Memory B cell (primary cell): Measurements from ENCODE around the gene PTGES2.

ENCODE experiments used
- ATAC-seq: fragments of 150-1000 bp; cut with Tn5 transposase; 2 replicates; pipeline ENCODE4 v1.10.0; 2021; ENCODE audit warnings: low read depth, mild to moderate bottlenecking, moderate library complexity
- DNase-seq, 2 donors: peaks; one replicate each; pipeline ENCODE4 v3.0.0; 2022; ENCODE audit warnings: low spot score in 2 of 2
- H3K27ac Mint-ChIP-seq: one replicate; pipeline ENCODE4 v1.8.0; 2022; ENCODE audit warnings: mild to moderate bottlenecking, moderate library complexity, mixed read lengths
- H3K27me3 Mint-ChIP-seq: one replicate; pipeline ENCODE4 v1.8.0; 2022; ENCODE audit warnings: mixed read lengths
- H3K36me3 Mint-ChIP-seq: one replicate; pipeline ENCODE4 v1.8.0; 2022; ENCODE audit warnings: mild to moderate bottlenecking, mixed read lengths
- H3K4me1 Mint-ChIP-seq: one replicate; pipeline ENCODE4 v1.8.0; 2022; ENCODE audit warnings: mixed read lengths
- H3K4me3 Mint-ChIP-seq: one replicate; pipeline ENCODE4 v1.8.0; 2022; ENCODE audit warnings: mild to moderate bottlenecking, moderate library complexity, mixed read lengths
- H3K9me3 Mint-ChIP-seq: one replicate; pipeline ENCODE4 v1.8.0; 2022; ENCODE audit warnings: mixed read lengths

PTGES2 gene

DNA sequence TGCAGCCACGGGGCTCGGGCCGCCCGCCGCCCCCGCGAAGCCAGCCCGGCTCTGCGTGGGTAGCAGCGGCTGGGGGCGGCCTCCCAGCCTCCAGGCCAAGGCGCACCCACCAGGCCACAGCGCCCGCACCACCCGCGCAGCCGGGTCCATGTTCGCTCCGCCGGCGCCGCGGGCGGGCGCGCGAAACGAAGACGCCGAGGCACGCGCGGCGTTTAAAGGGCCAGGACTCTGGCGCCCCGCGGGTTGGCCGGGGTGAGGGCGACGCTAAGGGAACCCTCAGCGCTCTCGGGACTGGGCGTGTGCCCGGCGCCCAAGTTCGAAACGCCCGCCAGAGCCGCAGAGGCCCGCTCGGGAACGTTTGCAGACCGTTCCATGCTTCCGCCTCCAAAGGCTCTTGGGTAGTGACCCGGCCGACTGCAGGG lies at the start of gene PTGES2:
Gene PTGES2, minus strand, starts transcription at position 162 of the 422 bp plus-strand sequence. Its CDS starts 12 bp downstream, at position 150.
- peak within 1 kb of the TSS; percentile 96 for H3K27ac Mint-ChIP-seq
- H3K4me3 Mint-ChIP-seq, result peak within 1 kb of the TSS; percentile 93
- DNase-seq (peak; percentile 79 to 88), ATAC-seq (peak; percentile 70)
- peaks cover 6% of the 10 kb centered on the region for H3K36me3 Mint-ChIP-seq
- H3K4me1 Mint-ChIP-seq, result peaks cover 19% of the 10 kb centered on the region
- peaks cover under 1% of the 10 kb centered on the region for H3K27me3 Mint-ChIP-seq
- H3K9me3 Mint-ChIP-seq, result no peaks in the 10 kb centered on the region

DNA sequence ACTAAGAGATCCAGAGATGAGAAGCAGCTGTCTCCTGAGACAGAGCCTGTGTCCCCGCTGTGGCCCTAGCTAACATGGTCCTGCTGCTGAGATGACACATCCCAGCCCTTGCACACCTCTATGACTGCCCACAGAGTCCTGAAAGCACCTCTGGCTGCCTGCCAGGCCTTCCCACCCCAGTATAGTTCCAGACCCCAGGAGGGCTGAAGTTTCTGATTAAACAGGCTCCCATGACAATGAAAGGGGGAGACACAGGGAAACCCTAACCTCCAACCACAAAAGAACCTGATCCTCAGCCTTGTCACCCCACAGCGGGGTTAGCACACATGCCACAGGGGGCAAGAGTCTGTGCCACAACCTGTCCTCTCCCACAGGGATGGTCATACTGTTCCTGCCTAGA lies 48.2 kb upstream of the PTGES2 start:
- H3K4me1 Mint-ChIP-seq, result no peaks in the 10 kb centered on the region
- peaks cover 14% of the 10 kb centered on the region for H3K36me3 Mint-ChIP-seq
- no peaks in the 10 kb centered on the region for H3K27me3 Mint-ChIP-seq
- no peaks in the 10 kb centered on the region for H3K9me3 Mint-ChIP-seq
- H3K4me3 Mint-ChIP-seq, result no peak overlapping the region
- no peak for DNase-seq
- no peak overlapping the region for H3K27ac Mint-ChIP-seq
- no peak for ATAC-seq

GRCh38 chr9:128175102-128175563 lies 47.6 kb upstream of the PTGES2 start:
- Mint-ChIP-seq H3K4me1 (no peaks in the 10 kb centered on the region), H3K27ac (no peak overlapping the region), H3K4me3 (no peak overlapping the region), H3K27me3 (no peaks in the 10 kb centered on the region), H3K9me3 (no peaks in the 10 kb centered on the region), H3K36me3 (peaks cover 9% of the 10 kb centered on the region)
- ATAC-seq (no peak), DNase-seq (no peak)

GRCh38 chr9:128174062-128174461 lies 46.5 kb upstream of the PTGES2 start:
- H3K9me3 Mint-ChIP-seq, result no peaks in the 10 kb centered on the region
- H3K27ac Mint-ChIP-seq, result no peak overlapping the region
- no peak for ATAC-seq
- peaks cover 10% of the 10 kb centered on the region for H3K36me3 Mint-ChIP-seq
- H3K4me1 Mint-ChIP-seq, result no peaks in the 10 kb centered on the region
- no peaks in the 10 kb centered on the region for H3K27me3 Mint-ChIP-seq
- no peak overlapping the region for H3K4me3 Mint-ChIP-seq
- no peak for DNase-seq

DNA sequence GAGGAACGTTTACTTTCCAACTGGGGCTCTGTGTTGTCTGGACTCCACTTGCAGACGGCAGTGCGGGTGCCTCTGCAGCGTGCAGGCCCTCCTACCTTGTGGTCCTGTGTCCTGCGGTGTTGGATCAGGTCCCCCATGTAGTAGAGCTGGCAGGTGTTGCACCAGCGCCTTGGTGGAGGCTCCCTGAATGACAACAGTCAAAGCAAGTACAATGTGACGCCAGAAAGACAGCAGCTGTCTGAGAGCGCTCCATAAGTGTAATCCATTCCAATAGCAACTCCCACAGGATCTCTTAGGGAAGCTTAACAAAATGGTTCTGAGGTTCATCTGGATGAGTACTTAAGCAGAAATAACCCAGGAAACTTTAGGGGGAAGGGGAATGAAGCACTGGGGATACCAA lies 42.4 kb upstream of the PTGES2 start:
- no peaks in the 10 kb centered on the region for H3K9me3 Mint-ChIP-seq
- H3K4me1 Mint-ChIP-seq, result no peaks in the 10 kb centered on the region
- H3K27me3 Mint-ChIP-seq, result no peaks in the 10 kb centered on the region
- H3K36me3 Mint-ChIP-seq, result peaks cover 19% of the 10 kb centered on the region
- H3K4me3 Mint-ChIP-seq, result no peak overlapping the region
- DNase-seq (no peak), ATAC-seq (no peak)
- H3K27ac Mint-ChIP-seq, result peak overlapping the region; percentile 24

DNA sequence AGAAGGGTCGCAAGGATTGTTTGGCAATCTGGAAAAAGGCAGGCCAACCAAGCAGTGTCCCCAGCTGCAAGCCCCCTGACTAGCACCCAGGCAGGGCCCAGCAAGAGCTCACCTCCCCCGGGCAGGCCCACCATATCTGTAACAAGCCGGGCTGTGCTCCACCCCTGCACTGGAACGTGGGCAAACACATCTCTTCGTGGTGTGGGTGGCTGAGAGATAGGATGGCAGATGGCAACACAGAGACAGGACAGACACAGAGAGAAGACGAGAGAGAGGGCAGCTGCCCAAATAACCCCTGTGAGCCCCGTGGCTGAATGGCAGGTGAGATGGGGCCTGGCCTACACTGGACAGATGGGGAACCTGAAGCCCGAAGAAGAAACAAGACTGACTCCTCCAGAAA lies 42.0 kb upstream of the PTGES2 start:
- no peaks in the 10 kb centered on the region for H3K27me3 Mint-ChIP-seq
- H3K9me3 Mint-ChIP-seq, result no peaks in the 10 kb centered on the region
- peaks cover 19% of the 10 kb centered on the region for H3K36me3 Mint-ChIP-seq
- no peak overlapping the region for H3K27ac Mint-ChIP-seq
- no peak overlapping the region for H3K4me3 Mint-ChIP-seq
- H3K4me1 Mint-ChIP-seq, result no peaks in the 10 kb centered on the region
- DNase-seq (no peak), ATAC-seq (no peak)

DNA sequence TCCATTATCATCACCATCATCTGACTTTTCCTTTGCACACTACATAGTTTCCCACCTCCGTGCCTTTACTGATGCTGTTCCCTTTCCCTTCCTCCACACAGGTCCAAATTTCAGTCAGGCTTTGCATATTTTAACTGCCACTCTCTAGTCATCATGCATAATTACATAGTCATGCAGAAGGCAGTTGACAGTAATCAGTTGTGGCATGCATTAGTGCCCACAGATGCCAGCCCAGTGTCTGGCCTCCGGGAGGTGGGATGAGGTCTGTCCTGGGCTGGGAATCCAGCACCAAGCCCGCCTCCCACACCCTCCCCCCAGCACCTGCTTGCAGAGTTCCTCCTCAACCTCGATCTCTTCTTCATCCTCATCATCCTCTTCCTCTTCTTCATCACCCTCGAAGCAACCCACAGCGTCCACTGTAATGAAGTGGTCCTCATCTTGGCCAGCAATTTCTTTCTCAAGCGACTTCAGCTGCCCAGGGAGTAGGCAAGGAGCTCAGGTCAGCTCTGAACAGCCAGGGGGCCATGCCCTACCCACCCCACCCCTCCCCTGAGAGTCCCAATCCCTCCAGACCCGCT lies 41.3 kb upstream of the PTGES2 start:
- no peak for ATAC-seq
- H3K36me3 Mint-ChIP-seq, result peaks cover 19% of the 10 kb centered on the region

GRCh38 chr9:128167209-128167608 lies 39.7 kb upstream of the PTGES2 start:
- no peaks in the 10 kb centered on the region for H3K27me3 Mint-ChIP-seq
- no peaks in the 10 kb centered on the region for H3K9me3 Mint-ChIP-seq
- DNase-seq (no peak), ATAC-seq (no peak)
- H3K4me3 Mint-ChIP-seq, result no peak overlapping the region
- peaks cover 19% of the 10 kb centered on the region for H3K36me3 Mint-ChIP-seq
- no peaks in the 10 kb centered on the region for H3K4me1 Mint-ChIP-seq
- H3K27ac Mint-ChIP-seq, result no peak overlapping the region

More for the DNA sequence above, 41.3 kb upstream of the PTGES2 start:
- Mint-ChIP-seq H3K9me3 (no peaks in the 10 kb centered on the region), H3K27me3 (no peaks in the 10 kb centered on the region), H3K4me1 (no peaks in the 10 kb centered on the region), H3K27ac (no peak overlapping the region), H3K4me3 (no peak overlapping the region)
- DNase-seq, result no peak

DNA sequence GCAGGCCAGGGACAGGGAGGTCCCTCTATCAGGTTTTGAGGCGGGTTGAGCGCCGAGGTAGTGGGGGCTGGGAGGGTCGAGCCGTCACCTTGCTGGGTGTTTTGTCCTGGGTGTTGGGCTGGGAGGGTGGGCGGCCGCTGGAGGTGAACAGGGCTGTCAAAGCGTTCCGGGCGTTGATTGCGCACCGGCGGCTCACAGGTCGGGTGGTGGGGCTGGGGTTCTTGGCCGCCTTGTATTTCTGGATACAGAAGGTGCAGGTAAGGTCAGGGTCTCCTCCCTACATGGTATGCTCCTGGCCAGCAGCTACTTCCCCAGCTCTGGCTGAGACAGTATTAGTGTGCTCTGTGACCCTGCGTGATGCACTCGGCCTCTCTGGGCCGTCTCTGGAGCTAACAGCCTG lies 38.6 kb upstream of the PTGES2 start:
- Mint-ChIP-seq H3K9me3 (no peaks in the 10 kb centered on the region), H3K27me3 (no peaks in the 10 kb centered on the region), H3K4me3 (no peak overlapping the region), H3K36me3 (peaks cover 19% of the 10 kb centered on the region), H3K4me1 (peaks cover under 1% of the 10 kb centered on the region), H3K27ac (no peak overlapping the region)
- ATAC-seq (no peak), DNase-seq (no peak)

DNA sequence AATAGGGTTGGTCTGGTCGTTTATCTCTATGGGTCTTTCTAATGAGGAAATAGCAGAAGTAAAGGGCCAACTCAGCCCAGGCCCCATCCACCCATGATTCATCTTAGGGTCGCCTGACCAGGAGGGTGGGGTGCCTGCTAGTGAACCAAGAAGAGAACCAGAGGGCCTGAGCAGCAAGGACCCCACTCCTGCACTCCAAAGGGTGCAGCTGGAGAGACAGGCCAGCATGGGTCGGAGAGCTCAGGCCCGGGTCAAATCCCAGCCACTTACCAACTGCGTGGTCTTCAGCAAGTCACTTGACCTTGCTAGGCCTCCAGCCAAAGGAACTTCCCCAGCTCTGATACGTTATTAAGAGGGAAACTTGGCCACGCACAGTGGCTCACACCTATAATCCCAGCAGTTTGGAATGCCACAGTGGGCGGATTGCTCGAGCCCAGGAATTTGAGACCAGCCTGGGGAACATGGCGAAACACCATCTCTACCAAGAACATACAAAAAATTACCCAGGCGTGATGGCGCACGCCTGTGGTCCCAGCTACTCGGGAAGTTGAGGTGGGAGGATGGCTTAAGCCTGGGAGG lies 36.9 kb upstream of the PTGES2 start:
- Mint-ChIP-seq H3K4me3 (no peak overlapping the region), H3K9me3 (no peaks in the 10 kb centered on the region), H3K27me3 (no peaks in the 10 kb centered on the region), H3K4me1 (peaks cover 5% of the 10 kb centered on the region), H3K36me3 (peaks cover 13% of the 10 kb centered on the region), H3K27ac (no peak overlapping the region)
- no peak for ATAC-seq
- no peak for DNase-seq

- ATAC-seq (no peak), DNase-seq (no peak)
- Mint-ChIP-seq H3K27me3 (no peaks in the 10 kb centered on the region), H3K4me3 (no peak overlapping the region), H3K36me3 (peaks cover 9% of the 10 kb centered on the region), H3K27ac (no peak overlapping the region), H3K4me1 (peaks cover 7% of the 10 kb centered on the region), H3K9me3 (no peaks in the 10 kb centered on the region)
Measured at GRCh38 chr9:128163523-128164306, 36.2 kb upstream of the PTGES2 start.

- no peak overlapping the region for H3K4me3 Mint-ChIP-seq
- H3K27me3 Mint-ChIP-seq, result no peaks in the 10 kb centered on the region
- peaks cover 6% of the 10 kb centered on the region for H3K36me3 Mint-ChIP-seq
- H3K27ac Mint-ChIP-seq, result no peak overlapping the region
- no peaks in the 10 kb centered on the region for H3K9me3 Mint-ChIP-seq
- no peak for ATAC-seq
- H3K4me1 Mint-ChIP-seq, result peaks cover 7% of the 10 kb centered on the region
- no peak for DNase-seq
Measured at GRCh38 chr9:128163027-128163515, 35.5 kb upstream of the PTGES2 start.

GRCh38 chr9:128162215-128163026 lies 34.9 kb upstream of the PTGES2 start:
- H3K36me3 Mint-ChIP-seq, result peaks cover 6% of the 10 kb centered on the region
- H3K27ac Mint-ChIP-seq, result no peak overlapping the region
- H3K4me1 Mint-ChIP-seq, result peaks cover 7% of the 10 kb centered on the region
- ATAC-seq (no peak), DNase-seq (no peak)
- H3K9me3 Mint-ChIP-seq, result no peaks in the 10 kb centered on the region
- no peaks in the 10 kb centered on the region for H3K27me3 Mint-ChIP-seq
- no peak overlapping the region for H3K4me3 Mint-ChIP-seq
